ENCODE data around the gene CPLX3. TPM values are rescaled to one million over a fixed set of nuclear protein-coding genes. Genes with fewer than 3 reads are reported as not detected.
A peak's percentile ranks its signal among the peaks of the same experiment; 100 is the strongest.

The CPLX3 gene
- total and polyA plus RNA-seq, 2 donors (not counting 1 experiment from before 2014, with no cell fraction given), result not detected

DNA sequence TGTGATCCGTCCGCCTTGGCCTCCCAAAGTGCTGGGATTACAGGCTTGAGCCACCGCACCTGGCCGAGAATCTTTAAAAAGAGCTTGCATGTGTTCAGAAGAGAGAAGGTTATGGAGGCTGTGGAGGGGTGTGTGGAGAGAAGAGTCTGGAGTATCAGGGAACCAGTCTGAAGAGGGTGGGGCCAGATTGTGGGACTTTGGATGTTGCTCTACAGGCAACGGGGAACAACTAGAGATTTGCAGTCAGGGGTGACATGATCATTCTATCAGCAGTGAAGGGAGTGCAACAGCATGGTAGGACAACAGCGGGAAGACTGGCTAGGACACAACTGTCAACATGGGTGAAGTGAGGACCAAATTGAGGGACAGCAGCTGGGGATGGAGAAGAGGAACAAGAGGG, 37.9 kb downstream of the CPLX3 start:
- H3K27me3 ChIP-seq (ENCODE audit: control insufficient read depth, insufficient read depth, low read length), result no peaks in the 10 kb centered on the region
- no peak overlapping the region for H3K4me2 ChIP-seq (ENCODE audit: extremely low read depth, insufficient read depth, low read length)
- no peaks in the 10 kb centered on the region for H3K36me3 ChIP-seq (ENCODE audit: control insufficient read depth, insufficient read depth, low read length)
- H3K79me2 ChIP-seq (ENCODE audit: control insufficient read depth, insufficient read depth, low read length), result peaks cover 20% of the 10 kb centered on the region
- H3K27ac ChIP-seq (ENCODE audit: insufficient read depth, low read length), result no peak overlapping the region
- no peak overlapping the region for H3K9ac ChIP-seq (ENCODE audit: insufficient read depth, low read length)
- TF ChIP-seq CTCF (conservative IDR thresholded peaks at IDR 0.05 in 1 of 2, IDR thresholded peaks at IDR 0.05 in 1 of 2; ENCODE audit: low read depth in 1 of 2, low read length in 2 of 2) (no peak), EZH2 (IDR thresholded peaks at IDR 0.05; ENCODE audit: low read length, missing control alignments) (no peak)
- H3K4me1 ChIP-seq (ENCODE audit: control insufficient read depth, extremely low read depth, insufficient read depth, low read length), result peaks cover 4% of the 10 kb centered on the region
- H3K9me3 ChIP-seq (ENCODE audit: control insufficient read depth, insufficient read depth, low read depth, low read length), result no peaks in the 10 kb centered on the region
- no peak overlapping the region for H3K4me3 ChIP-seq (replicated peaks in 1 of 4; ENCODE audit: control extremely low read depth in 1 of 4, insufficient read depth in 1 of 4, low read depth in 3 of 4, low read length in 4 of 4)
- H2AFZ ChIP-seq (ENCODE audit: low read length), result no peak overlapping the region
- no peaks in the 10 kb centered on the region for H4K20me1 ChIP-seq (ENCODE audit: control insufficient read depth, extremely low read depth, insufficient read depth, low read length)
- no peak for DNase-seq (ENCODE audit: low read depth in 2 of 2)

DNA sequence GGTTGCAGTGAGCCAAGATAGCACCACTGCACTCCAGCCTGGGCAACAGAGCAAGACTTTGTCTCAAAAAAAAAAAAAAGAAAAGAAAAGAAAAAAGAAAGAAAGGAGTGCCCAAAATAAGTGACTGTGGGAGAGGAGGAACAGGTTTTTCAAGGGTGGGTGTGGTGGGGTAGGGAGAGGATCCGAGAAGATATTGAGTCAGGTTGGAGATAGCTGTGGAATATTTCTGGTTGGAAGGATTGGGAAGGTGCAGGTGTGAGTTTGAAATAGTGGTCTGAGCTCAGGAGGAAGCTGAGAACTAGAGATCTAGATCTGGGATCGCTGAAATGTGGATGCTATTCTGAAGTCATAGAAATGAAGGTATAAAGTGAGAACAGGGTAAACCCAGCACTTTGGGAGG, 38.9 kb downstream of the CPLX3 start:
- Histone ChIP-seq H3K4me3 (replicated peaks in 1 of 4; ENCODE audit: control extremely low read depth in 1 of 4, insufficient read depth in 1 of 4, low read depth in 3 of 4, low read length in 4 of 4) (no peak overlapping the region), H4K20me1 (ENCODE audit: control insufficient read depth, extremely low read depth, insufficient read depth, low read length) (no peaks in the 10 kb centered on the region), H3K27ac (ENCODE audit: insufficient read depth, low read length) (no peak overlapping the region), H3K79me2 (ENCODE audit: control insufficient read depth, insufficient read depth, low read length) (peaks cover 28% of the 10 kb centered on the region), H3K4me1 (ENCODE audit: control insufficient read depth, extremely low read depth, insufficient read depth, low read length) (peaks cover 4% of the 10 kb centered on the region), H3K27me3 (ENCODE audit: control insufficient read depth, insufficient read depth, low read length) (no peaks in the 10 kb centered on the region), H2AFZ (ENCODE audit: low read length) (no peak overlapping the region), H3K4me2 (ENCODE audit: extremely low read depth, insufficient read depth, low read length) (no peak overlapping the region), H3K36me3 (ENCODE audit: control insufficient read depth, insufficient read depth, low read length) (no peaks in the 10 kb centered on the region), H3K9ac (ENCODE audit: insufficient read depth, low read length) (no peak overlapping the region), H3K9me3 (ENCODE audit: control insufficient read depth, insufficient read depth, low read depth, low read length) (no peaks in the 10 kb centered on the region)
- DNase-seq (ENCODE audit: low read depth in 2 of 2), result no peak
- TF ChIP-seq EZH2 (IDR thresholded peaks at IDR 0.05; ENCODE audit: low read length, missing control alignments), result no peak
- TF ChIP-seq CTCF (conservative IDR thresholded peaks at IDR 0.05 in 1 of 2, IDR thresholded peaks at IDR 0.05 in 1 of 2; ENCODE audit: low read depth in 1 of 2, low read length in 2 of 2), result no peak

DNA sequence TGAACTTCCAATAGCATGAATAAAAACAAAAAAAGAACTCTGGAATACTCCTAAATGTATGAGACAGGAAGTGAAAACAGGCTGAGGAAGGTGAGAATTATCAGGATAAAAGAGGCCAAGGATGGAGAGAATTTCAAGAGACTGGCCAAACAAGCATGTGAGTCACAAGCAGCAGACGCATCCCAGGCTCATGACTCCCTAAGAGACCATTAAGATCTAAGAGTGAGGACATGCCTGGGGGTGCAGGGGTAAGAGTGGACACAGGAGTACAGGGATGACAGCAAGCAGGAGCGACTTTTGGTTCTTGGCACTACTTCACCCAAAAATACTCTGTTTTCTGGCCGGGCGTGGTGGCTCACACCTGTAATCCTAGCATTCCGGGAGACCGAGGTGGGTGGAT, 39.7 kb downstream of the CPLX3 start:
- H3K27me3 ChIP-seq (ENCODE audit: control insufficient read depth, insufficient read depth, low read length), result no peaks in the 10 kb centered on the region
- TF ChIP-seq EZH2 (IDR thresholded peaks at IDR 0.05; ENCODE audit: low read length, missing control alignments) (no peak), CTCF (conservative IDR thresholded peaks at IDR 0.05 in 1 of 2, IDR thresholded peaks at IDR 0.05 in 1 of 2; ENCODE audit: low read depth in 1 of 2, low read length in 2 of 2) (no peak)
- H4K20me1 ChIP-seq (ENCODE audit: control insufficient read depth, extremely low read depth, insufficient read depth, low read length), result no peaks in the 10 kb centered on the region
- H3K27ac ChIP-seq (ENCODE audit: insufficient read depth, low read length), result peak overlapping the region; percentile 18
- DNase-seq (ENCODE audit: low read depth in 2 of 2), result peak; percentile 30 to 83
- H3K4me3 ChIP-seq (replicated peaks in 1 of 4; ENCODE audit: control extremely low read depth in 1 of 4, insufficient read depth in 1 of 4, low read depth in 3 of 4, low read length in 4 of 4), result no peak overlapping the region
- H3K4me2 ChIP-seq (ENCODE audit: extremely low read depth, insufficient read depth, low read length), result no peak overlapping the region
- H2AFZ ChIP-seq (ENCODE audit: low read length), result no peak overlapping the region
- peaks cover 4% of the 10 kb centered on the region for H3K4me1 ChIP-seq (ENCODE audit: control insufficient read depth, extremely low read depth, insufficient read depth, low read length)
- no peaks in the 10 kb centered on the region for H3K36me3 ChIP-seq (ENCODE audit: control insufficient read depth, insufficient read depth, low read length)
- H3K9me3 ChIP-seq (ENCODE audit: control insufficient read depth, insufficient read depth, low read depth, low read length), result no peaks in the 10 kb centered on the region
- no peak overlapping the region for H3K9ac ChIP-seq (ENCODE audit: insufficient read depth, low read length)
- H3K79me2 ChIP-seq (ENCODE audit: control insufficient read depth, insufficient read depth, low read length), result peaks cover 31% of the 10 kb centered on the region

All from fibroblast of lung (primary cell).